HG03139 (cell line): ENCODE data around the gene NID1.
"Not testable (repeated sequence)": the region's sequence is repeated elsewhere in the genome, so short reads cannot be mapped to it uniquely, and the experiment has no call there.

ENCODE experiments used
- ATAC-seq: cut with Tn5 transposase; IDR thresholded peaks from one replicate; pipeline ENCODE4 v1.9.1; 2021; ENCODE audit not compliant: unreplicated experiment

The NID1 gene

GRCh38 chr1:236000781-236001180 is 64.1 kb downstream of the NID1 start:
- no peak for ATAC-seq

DNA sequence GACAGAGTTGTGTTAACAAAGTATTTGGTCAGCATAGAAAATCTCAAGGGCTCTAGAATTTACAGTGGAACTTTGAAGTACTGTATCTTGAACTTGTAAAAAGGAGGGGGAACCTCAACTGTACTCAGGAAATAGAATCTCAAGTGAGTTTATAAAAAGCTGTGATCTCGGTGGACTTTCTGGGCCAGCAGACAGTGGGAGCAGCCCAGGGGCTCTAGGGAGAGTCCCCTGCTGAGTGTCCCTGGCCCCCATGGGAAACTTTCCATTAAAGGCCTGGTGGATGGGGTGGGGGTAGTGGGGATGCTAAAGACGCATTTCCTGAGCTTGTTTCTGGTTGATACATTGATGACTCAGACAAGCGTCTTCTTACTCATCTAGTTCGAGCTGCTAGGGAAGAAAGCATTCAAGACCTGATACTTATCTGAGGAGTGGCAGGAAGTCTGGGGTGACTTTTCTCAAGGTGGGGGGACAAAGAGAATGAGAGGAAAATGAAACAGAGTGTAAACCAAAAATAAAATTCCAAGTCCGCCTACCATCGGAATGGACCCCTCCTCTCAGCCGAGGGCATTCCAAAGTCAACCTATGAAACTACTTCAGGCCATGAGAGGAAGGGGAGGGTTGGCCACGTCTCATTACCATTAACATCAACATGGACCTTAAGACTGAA is 65.5 kb downstream of the NID1 start:
- ATAC-seq = peak; percentile 78

- peak; percentile 27 for ATAC-seq
Observed at GRCh38 chr1:235998812-235999211, 66.1 kb downstream of the NID1 start.

- no peak for ATAC-seq
Observed at GRCh38 chr1:235997931-235998330, 67.0 kb downstream of the NID1 start.

- no peak for ATAC-seq
Observed at GRCh38 chr1:235997049-235997448, 67.8 kb downstream of the NID1 start.

DNA sequence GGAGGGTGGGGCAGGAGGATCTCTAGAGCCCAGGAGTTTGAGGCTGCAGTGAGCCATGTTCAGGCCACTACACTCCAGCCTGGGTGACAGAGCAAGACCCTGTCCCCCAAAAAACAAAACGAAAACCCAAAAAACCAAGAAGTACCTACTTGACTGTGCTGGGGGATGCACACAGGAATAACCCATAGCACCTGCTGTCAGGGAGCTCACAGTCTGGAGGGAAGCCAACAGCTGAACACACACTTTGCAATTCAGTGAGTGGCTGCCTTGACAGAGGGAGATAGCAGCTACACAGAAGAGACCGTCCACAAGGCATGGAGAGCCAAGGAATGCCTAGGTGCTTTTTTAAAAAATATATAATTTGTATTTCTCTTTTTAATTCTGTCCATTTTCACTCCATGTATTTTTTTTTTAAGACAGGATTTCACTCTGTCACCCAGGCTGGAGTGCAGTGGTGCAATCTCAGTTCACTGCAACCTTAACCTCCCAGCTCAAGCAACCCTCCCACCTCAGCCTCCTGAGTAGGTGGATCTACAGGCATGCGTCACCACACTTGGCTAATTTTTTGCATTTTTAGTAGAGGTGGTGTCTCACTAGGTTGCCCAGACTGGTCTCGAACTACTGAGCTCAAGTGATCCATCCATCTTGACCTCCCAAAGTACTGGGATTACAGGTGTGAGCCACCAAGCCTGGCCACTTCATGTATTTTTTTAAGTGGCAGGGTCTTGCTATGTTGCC is 68.7 kb downstream of the NID1 start:
- ATAC-seq = no peak

GRCh38 chr1:235995511-235995910 is 69.4 kb downstream of the NID1 start:
- no peak for ATAC-seq

DNA sequence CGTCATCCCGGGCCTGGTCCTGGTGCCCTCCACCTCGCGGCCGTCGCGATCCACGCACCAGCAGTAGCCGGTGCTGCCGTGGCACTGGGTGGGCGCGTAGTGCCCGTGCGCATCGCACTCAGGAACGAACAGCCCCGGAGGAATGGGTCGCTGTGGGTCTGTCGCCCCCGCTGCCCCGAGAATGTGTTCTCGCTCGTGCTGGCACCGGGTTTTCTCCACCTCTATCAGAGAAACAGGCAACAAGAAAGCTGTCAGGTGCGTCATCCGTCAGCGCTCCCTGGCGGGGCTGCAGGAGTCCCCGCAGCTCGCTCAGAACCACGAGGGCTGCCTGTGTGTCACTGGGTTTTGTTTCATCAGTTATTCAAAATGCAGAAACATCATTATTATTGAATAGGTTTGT is 71.2 kb downstream of the NID1 start:
- no peak for ATAC-seq

GRCh38 chr1:235992868-235993267 is 72.0 kb downstream of the NID1 start:
- ATAC-seq = no peak

GRCh38 chr1:235992346-235992745 is 72.5 kb downstream of the NID1 start:
- no peak for ATAC-seq

DNA sequence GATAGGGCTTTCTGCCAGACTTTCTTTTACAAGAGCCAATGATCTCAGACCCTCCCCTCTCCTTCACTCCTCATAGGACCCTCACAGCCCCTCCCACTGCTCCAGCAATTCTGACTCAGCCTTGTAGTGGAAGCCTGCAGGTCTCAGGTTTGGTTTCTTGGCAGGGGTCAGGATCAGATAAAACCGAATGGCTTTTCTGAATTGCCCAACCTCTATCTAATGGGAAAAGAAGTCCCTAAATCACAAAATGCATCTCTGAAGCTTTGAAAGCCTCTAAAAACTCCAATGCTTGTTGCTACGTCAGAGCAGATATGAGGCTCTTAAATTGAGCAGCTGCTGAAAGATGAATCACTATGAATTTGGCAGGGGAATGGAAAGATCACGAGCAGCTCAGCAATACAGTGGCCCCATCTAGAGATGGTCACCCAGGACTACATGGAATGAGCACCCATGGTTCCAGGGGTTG is 74.5 kb downstream of the NID1 start:
- no peak for ATAC-seq

- no peak for ATAC-seq
Observed at GRCh38 chr1:235989105-235989504, 75.8 kb downstream of the NID1 start.

GRCh38 chr1:235986869-235987268 is 78.0 kb downstream of the NID1 start:
- peak; percentile 72 for ATAC-seq

GRCh38 chr1:235984041-235984825 is 80.7 kb downstream of the NID1 start:
- ATAC-seq = no peak

GRCh38 chr1:235980976-235981375 is 83.9 kb downstream of the NID1 start:
- ATAC-seq = no peak

GRCh38 chr1:235979716-235980333 is 85.1 kb downstream of the NID1 start:
- no peak for ATAC-seq

DNA sequence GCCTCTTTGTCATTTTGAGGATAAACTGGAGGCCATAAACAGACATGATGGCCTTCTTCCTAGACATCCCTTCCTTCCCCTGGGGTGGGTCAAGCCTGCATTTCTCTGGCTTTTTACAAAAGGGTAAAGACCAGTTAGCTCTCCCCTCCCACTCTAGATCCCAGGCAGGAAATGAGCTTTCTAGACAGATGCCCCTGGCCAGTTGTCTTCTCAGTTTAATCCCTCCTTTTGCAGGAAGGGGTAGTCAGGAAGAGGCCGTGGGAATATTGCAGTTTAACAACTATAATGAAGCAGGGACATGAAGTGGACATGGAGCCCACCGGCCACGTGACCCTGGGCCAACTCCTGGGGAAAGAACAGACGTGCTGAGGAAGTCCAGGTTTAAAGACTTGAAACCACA is 85.7 kb downstream of the NID1 start:
- no peak for ATAC-seq

DNA sequence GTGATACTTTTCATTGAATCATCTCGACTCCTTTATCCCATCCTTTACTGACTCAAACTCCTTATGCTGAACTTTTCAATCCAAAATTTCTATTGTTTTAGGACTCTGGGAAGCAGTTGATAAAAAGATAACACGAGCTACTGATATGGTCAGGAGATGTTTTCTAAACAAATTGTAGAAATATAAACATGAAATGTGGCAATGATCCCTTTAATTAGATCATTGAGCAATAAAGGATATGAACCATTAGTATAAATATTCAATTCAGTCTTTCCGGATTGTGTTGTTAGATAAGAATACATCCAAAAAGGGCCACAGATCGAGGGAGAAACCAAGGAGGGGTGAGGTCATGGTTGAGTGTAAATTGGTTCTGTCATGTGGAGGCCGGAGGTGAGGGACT is 88.4 kb downstream of the NID1 start:
- ATAC-seq = no peak

- no peak for ATAC-seq
Observed at GRCh38 chr1:235974616-235975015, 90.3 kb downstream of the NID1 start.

DNA sequence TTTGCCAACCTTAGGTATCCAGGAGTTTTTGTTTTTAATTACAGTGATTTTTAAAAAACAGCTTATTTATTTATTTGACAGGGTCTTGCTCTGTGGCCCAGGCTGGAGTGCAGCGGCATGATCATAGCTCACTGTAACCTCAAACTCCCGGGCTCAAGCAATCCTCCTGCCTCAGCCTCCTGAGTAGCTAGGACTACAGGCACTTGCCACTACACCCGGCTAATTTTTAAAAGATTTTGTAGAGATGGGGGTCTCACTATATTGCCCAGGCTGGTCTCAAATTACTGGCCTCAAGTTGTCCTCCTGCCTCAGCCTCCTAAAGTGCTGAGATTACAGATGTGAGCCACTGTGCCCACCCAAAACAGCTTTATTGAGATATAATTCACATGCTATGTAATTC is 92.2 kb downstream of the NID1 start:
- ATAC-seq = not testable (repeated sequence)

- ATAC-seq = peak; percentile 33
Observed at GRCh38 chr1:235972311-235972689, 92.6 kb downstream of the NID1 start.
